Measurements from ENCODE around the gene PGM5.

DNA sequence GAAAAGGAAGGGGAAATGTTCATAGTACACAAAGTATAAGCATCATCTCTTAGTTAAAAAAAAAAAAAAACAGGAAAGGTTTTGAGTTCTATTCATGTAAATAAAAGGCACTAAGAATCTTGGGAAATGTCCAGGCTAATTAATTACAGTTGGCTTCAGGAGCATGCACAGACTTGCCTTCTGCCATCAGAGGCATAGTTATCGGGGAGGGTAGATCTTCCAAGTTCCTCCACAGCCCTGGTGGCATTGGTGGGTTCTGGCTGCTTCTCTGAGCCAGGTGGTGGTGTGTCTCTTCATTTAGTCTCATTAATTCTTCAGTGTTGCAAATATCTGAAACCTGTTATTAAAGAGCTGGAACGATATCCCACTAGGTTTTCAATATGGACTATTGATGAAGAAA, 99.0 kb downstream of the PGM5 start:
- TF ChIP-seq, protein P1, sequence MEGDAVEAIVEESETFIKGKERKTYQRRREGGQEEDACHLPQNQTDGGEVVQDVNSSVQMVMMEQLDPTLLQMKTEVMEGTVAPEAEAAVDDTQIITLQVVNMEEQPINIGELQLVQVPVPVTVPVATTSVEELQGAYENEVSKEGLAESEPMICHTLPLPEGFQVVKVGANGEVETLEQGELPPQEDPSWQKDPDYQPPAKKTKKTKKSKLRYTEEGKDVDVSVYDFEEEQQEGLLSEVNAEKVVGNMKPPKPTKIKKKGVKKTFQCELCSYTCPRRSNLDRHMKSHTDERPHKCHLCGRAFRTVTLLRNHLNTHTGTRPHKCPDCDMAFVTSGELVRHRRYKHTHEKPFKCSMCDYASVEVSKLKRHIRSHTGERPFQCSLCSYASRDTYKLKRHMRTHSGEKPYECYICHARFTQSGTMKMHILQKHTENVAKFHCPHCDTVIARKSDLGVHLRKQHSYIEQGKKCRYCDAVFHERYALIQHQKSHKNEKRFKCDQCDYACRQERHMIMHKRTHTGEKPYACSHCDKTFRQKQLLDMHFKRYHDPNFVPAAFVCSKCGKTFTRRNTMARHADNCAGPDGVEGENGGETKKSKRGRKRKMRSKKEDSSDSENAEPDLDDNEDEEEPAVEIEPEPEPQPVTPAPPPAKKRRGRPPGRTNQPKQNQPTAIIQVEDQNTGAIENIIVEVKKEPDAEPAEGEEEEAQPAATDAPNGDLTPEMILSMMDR (IDR thresholded peaks at IDR 0.05; ENCODE audit: low read length) = no peak
- TF ChIP-seq EZH2 (optimal IDR thresholded peaks at IDR 0.05; ENCODE audit: low read depth, low read length) (no peak), EZH2phosphoT487 (IDR thresholded peaks at IDR 0.05; ENCODE audit: low read length) (no peak)

Measured in MM.1S (cell line).